CD4-positive, alpha-beta T cell (primary cell): ENCODE measurements around the gene SHISA5. TPM values are rescaled to one million over a fixed set of nuclear protein-coding genes. Genes with fewer than 3 reads are reported as not detected.

Experiments
- ATAC-seq: fragments of 200-7000 bp; cut with Tn5 transposase; one replicate; pipeline ENCODE4 v1.10.0; 2022; ENCODE audit warnings: mild to moderate bottlenecking; ENCODE audit not compliant: poor library complexity
- CTCF ChIA-PET: fragments of 350-600 bp; sonication (Branson Sonifier 250); formaldehyde crosslinking; loops from one replicate; lab custom pipeline; 2021; ENCODE audit warnings: antibody characterized with exemption, inconsistent platforms; lab: Charles Lee
- POLR2A ChIA-PET: fragments of 350-600 bp; sonication (Branson Sonifier 250); formaldehyde crosslinking; loops from one replicate; lab custom pipeline; 2021; ENCODE audit warnings: antibody characterized with exemption, inconsistent platforms; lab: Charles Lee
- DNase-seq, 14 experiments: peaks; one replicate each; pipeline ENCODE4 v3.0.0-alpha.2; 2013 to 2020; ENCODE audit warnings: mixed read lengths in 2 of 14
- H3K27ac ChIP-seq, 2 donors: one replicate each; pipeline versions ENCODE4 v1.5.1 to v1.7.0; 2013; ENCODE audit warnings: low read length in 2 of 2, low read depth in 1 of 2, mild to moderate bottlenecking in 1 of 2
- H3K27me3 ChIP-seq, 2 experiments: 1 replicate in 1 of 2; 2 replicates in 1 of 2; pipeline versions ENCODE4 v1.6.1 to v1.7.0; 2013; ENCODE audit warnings: low read length in 2 of 2, control low read depth in 1 of 2, mild to moderate bottlenecking in 1 of 2, moderate library complexity in 1 of 2; ENCODE audit not compliant: insufficient read depth in 2 of 2, control insufficient read depth in 1 of 2
- H3K36me3 ChIP-seq: one replicate; pipeline ENCODE4 v1.6.1; 2013; ENCODE audit warnings: low read length, control low read depth; ENCODE audit not compliant: insufficient read depth
- H3K4me1 ChIP-seq: one replicate; pipeline ENCODE4 v1.6.1; 2013; ENCODE audit warnings: low read length, control low read depth; ENCODE audit not compliant: insufficient read depth
- H3K4me3 ChIP-seq: one replicate; pipeline ENCODE4 v1.5.1; 2013; ENCODE audit warnings: mild to moderate bottlenecking, low read length, moderate library complexity
- H3K9me3 ChIP-seq, 2 experiments: 1 replicate in 1 of 2; 2 replicates in 1 of 2; pipeline versions ENCODE4 v1.6.1 to v1.7.0; 2013; ENCODE audit warnings: low read length in 2 of 2, mild to moderate bottlenecking in 2 of 2, control low read depth in 1 of 2, moderate library complexity in 1 of 2; ENCODE audit not compliant: control insufficient read depth in 1 of 2, insufficient read depth in 1 of 2
- H3K27ac Mint-ChIP-seq: one replicate; pipeline ENCODE4 v1.8.0; 2020; ENCODE audit warnings: mixed read lengths
- H3K27me3 Mint-ChIP-seq: one replicate; pipeline ENCODE4 v1.8.0; 2021; ENCODE audit warnings: mixed read lengths
- H3K36me3 Mint-ChIP-seq: one replicate; pipeline ENCODE4 v1.8.0; 2021; ENCODE audit warnings: low read depth, mixed read lengths
- H3K4me1 Mint-ChIP-seq: one replicate; pipeline ENCODE4 v1.8.0; 2021; ENCODE audit warnings: low read depth, mixed read lengths
- H3K4me3 Mint-ChIP-seq: one replicate; pipeline ENCODE4 v1.8.0; 2020; ENCODE audit warnings: mild to moderate bottlenecking, mixed read lengths
- H3K9me3 Mint-ChIP-seq: one replicate; pipeline ENCODE4 v1.8.0; 2020; ENCODE audit warnings: mixed read lengths
- intact Hi-C, 2 experiments: fragments of 100-400 bp; cut with DNase I in 1 of 2; cut with micrococcal nuclease in 1 of 2; formaldehyde crosslinking; loops; one replicate each; pipeline versions ENCODE4 v1.15.1 to v1.9.0; 2023 to 2025; cut with DNase I, micrococcal nuclease
- total RNA-seq, 174 experiments: library from RNA in 2 of 174; stranded (reverse) in 2 of 174; gene quantifications; one replicate each; pipeline ENCODE4 v1.2.3 and lab custom pipeline; 2021 to 2026
- TF ChIP-seq, protein P1 (sequence below): fragments of 200-600 bp; IDR thresholded peaks from one replicate; pipeline ENCODE4 v1.8.0; 2022; ENCODE audit warnings: antibody characterized with exemption, mild to moderate bottlenecking

The SHISA5 gene
- total RNA-seq, 2 experiments from 2014 or later, result 102 to 109 TPM

DNA sequence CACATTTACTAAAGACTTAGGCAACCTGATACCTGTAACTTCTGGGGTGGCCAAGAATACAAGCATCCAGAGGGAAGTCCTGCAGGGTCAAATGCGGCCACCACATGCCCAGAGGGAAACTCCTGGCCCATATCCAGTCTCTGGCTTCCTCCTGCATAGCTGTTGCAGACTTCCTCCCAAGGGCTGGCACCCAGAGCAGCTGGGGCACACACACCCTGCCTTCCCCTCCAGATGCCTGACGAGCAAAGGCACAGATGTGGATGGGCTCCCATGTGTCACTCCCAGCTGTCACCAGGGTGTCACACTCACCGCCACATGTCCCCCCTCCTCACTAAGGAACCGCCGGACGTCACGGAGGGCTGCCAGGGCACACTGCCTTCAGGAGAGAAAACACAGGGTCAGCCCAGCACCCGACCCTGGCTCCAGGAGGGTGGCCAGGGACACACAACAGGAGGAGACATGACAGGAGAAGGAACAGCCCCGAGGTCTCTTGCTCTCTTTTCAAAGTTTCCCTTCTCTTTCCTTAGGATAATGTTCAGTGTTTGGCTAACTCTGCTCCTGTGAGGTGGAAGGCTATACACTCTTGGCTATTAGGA is 39.4 kb upstream of the SHISA5 start:
- no peak overlapping the region for H3K4me3 ChIP-seq
- H3K4me1 Mint-ChIP-seq, result peaks cover 16% of the 10 kb centered on the region
- no peaks in the 10 kb centered on the region for H3K27me3 Mint-ChIP-seq
- ATAC-seq, result no peak
- no peaks in the 10 kb centered on the region for H3K9me3 Mint-ChIP-seq
- no peaks in the 10 kb centered on the region for H3K36me3 Mint-ChIP-seq
- no peaks in the 10 kb centered on the region for H3K9me3 ChIP-seq
- CTCF ChIA-PET, result no interaction called here
- H3K27ac Mint-ChIP-seq, result no peak overlapping the region
- POLR2A ChIA-PET, result no interaction called here
- TF ChIP-seq, protein P1, sequence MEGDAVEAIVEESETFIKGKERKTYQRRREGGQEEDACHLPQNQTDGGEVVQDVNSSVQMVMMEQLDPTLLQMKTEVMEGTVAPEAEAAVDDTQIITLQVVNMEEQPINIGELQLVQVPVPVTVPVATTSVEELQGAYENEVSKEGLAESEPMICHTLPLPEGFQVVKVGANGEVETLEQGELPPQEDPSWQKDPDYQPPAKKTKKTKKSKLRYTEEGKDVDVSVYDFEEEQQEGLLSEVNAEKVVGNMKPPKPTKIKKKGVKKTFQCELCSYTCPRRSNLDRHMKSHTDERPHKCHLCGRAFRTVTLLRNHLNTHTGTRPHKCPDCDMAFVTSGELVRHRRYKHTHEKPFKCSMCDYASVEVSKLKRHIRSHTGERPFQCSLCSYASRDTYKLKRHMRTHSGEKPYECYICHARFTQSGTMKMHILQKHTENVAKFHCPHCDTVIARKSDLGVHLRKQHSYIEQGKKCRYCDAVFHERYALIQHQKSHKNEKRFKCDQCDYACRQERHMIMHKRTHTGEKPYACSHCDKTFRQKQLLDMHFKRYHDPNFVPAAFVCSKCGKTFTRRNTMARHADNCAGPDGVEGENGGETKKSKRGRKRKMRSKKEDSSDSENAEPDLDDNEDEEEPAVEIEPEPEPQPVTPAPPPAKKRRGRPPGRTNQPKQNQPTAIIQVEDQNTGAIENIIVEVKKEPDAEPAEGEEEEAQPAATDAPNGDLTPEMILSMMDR, result no peak
- no peak overlapping the region for H3K4me3 Mint-ChIP-seq
- no peaks in the 10 kb centered on the region for H3K36me3 ChIP-seq
- H3K27me3 ChIP-seq, result no peaks in the 10 kb centered on the region
- intact Hi-C loops, result no loop called here
- H3K4me1 ChIP-seq, result peaks cover 8% of the 10 kb centered on the region
- peak in 2 of 14 experiments; percentile 39 to 51 for DNase-seq
- no peak overlapping the region for H3K27ac ChIP-seq

DNA sequence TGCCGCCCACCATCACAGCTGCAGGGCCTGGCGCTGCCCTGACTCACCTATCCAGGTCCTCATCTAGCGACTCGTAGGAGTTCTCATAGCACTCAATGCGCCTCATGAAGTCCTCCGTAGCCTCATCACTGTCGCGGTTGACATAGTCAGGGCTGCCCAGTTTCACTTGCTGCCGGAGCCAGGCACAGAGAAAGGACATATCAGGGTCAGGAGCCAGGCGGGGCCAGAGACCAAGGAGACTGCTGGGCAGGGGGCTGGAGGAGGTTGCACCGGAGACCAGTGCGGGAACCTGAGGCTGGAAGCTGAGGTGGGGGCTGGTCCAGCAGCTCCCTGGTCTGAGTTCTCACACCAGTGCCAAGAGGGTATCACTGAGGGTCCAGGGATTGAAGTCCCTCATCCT is 34.5 kb upstream of the SHISA5 start:
- DNase-seq, result no peak
- no peaks in the 10 kb centered on the region for H3K27me3 ChIP-seq
- H3K4me1 ChIP-seq, result no peaks in the 10 kb centered on the region
- ChIA-PET POLR2A (no interaction called here), CTCF (no interaction called here)
- H3K9me3 ChIP-seq, result no peaks in the 10 kb centered on the region
- H3K4me3 ChIP-seq, result no peak overlapping the region
- Mint-ChIP-seq H3K27me3 (no peaks in the 10 kb centered on the region), H3K4me3 (no peak overlapping the region), H3K9me3 (no peaks in the 10 kb centered on the region), H3K4me1 (no peaks in the 10 kb centered on the region), H3K36me3 (peaks cover 6% of the 10 kb centered on the region), H3K27ac (no peak overlapping the region)
- no peak for ATAC-seq
- peaks cover 2% of the 10 kb centered on the region for H3K36me3 ChIP-seq
- H3K27ac ChIP-seq, result no peak overlapping the region
- TF ChIP-seq, protein P1, result no peak
- intact Hi-C loops, result no loop called here

DNA sequence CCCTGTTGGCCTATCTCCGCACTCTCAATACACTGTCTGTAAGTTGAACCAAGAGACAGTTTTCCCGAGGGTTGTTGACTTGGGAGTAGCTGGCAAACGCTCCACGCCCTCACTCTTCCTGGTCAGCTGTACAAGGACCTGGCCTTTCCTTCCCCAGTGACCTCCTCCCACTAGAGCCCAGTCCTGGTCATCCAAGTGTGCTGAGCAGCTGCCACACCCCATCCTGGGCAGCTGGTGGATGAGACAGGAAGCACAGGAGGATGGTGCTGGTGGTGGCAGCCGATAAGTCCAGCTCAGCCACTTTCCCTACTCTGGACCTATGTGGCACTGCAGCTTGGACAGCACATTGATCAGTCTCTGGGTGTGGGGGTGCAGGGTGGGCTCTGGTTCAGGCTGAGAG is 32.8 kb upstream of the SHISA5 start:
- peaks cover 6% of the 10 kb centered on the region for H3K36me3 Mint-ChIP-seq
- ChIA-PET CTCF (no interaction called here), POLR2A (no interaction called here)
- intact Hi-C loops, result no loop called here
- H3K4me1 ChIP-seq, result no peaks in the 10 kb centered on the region
- TF ChIP-seq, protein P1, result no peak
- H3K27me3 ChIP-seq, result no peaks in the 10 kb centered on the region
- no peak overlapping the region for H3K27ac Mint-ChIP-seq
- no peaks in the 10 kb centered on the region for H3K4me1 Mint-ChIP-seq
- no peaks in the 10 kb centered on the region for H3K27me3 Mint-ChIP-seq
- H3K36me3 ChIP-seq, result peaks cover 2% of the 10 kb centered on the region
- H3K9me3 ChIP-seq, result no peaks in the 10 kb centered on the region
- H3K4me3 Mint-ChIP-seq, result no peak overlapping the region
- no peak overlapping the region for H3K4me3 ChIP-seq
- ATAC-seq, result no peak
- no peaks in the 10 kb centered on the region for H3K9me3 Mint-ChIP-seq
- H3K27ac ChIP-seq, result no peak overlapping the region
- DNase-seq, result no peak
